Jurkat, Clone E6-1 (cell line): Measurements from ENCODE around the gene ADPRHL1.
"Not testable (repeated sequence)": the region's sequence is repeated elsewhere in the genome, so short reads cannot be mapped to it uniquely, and the experiment has no call there.

Experiments
- DNase-seq: peaks from one replicate; pipeline ENCODE4 v3.0.0-alpha.2; 2011; ENCODE audit warnings: low read depth, low spot score
- H3K4me3 ChIP-seq: 2 replicates; pipeline ENCODE4 v1.5.1; 2011; ENCODE audit warnings: mild to moderate bottlenecking, low read length, control low read depth, moderate library complexity

Gene ADPRHL1

DNA sequence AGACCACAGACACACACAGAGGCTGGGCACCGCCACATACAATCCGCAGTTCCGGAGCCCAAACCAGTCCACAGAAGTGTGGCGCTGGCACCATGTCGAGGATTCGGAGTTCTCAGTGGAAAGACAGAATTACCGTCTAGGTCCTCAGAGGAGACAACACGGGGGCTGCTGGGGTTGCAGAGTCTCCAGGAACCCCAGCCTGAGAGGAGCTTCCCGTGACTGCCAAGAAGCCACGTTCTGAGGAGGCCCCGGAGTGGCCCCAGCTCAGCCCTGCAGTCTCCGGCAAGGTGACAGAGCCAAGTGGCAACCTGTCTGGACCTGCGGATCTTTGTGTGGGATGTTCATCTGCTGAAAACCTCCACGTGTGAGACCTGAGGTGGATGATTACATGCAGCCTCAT lies 7.3 kb upstream of the ADPRHL1 start:
- no peak overlapping the region for H3K4me3 ChIP-seq
- DNase-seq = no peak

DNA sequence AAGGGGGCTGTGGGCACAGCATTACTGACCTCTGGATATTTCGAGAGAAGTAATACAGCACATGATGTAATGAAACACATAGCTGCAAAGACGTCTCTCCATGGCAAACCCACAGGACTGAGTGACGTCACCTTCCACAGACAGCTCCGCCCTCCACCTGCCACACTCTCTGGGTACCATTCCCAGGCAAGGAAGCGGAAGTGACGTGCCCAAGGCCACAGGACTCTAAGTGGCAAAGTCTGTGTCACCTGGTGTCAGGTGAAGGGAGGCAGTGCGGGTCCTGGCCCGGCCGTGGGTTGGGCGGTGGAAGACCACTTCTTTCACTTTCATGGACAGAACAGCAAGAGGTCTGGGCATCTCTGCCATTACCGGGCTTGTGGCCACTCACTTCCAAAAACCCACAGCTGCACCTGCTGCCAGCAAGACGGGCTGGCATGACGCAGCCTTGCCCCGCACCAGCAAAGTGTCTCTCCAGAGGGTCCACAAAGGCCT lies 6.8 kb upstream of the ADPRHL1 start:
- no peak overlapping the region for H3K4me3 ChIP-seq
- DNase-seq = no peak

DNA sequence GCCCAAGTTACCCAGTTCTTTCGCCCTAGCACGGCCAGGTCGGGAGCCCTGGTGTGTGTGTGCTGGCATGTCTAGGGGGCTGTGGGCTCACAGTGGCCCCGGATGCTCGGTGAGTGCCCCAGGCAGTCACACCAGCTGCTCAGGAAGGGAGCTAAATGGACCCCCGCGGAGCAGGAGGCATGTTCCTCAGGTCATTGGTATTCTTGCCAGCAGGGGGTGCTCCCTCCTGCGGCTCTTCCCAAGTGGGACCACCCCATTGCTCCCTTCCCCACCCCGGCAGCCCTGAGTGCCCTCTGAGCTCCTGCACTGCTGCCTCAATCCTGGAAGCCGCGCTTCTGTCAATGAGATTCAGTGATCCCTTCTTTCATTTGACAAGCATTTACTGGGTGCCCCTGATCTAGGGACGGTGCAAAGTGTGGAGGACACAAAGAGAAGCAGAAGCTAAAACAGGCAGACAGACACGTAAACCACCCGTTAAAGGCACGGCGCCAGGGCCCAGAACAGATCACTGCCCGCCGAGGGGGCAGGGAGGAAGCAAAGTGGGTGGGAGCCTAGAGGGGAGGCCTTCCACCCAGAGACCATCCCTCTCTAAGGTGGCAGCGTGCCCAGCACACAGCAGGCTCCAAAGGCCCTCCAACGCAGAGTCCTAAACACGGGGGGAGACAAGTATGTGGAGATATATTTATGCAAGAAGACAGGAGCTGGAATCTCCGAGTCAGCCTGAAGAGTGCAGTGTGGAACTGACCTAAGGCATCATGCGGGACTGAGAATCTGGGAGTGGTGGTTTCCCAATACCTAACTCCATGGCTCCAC lies 5.2 kb upstream of the ADPRHL1 start:
- no peak overlapping the region for H3K4me3 ChIP-seq
- no peak for DNase-seq

DNA sequence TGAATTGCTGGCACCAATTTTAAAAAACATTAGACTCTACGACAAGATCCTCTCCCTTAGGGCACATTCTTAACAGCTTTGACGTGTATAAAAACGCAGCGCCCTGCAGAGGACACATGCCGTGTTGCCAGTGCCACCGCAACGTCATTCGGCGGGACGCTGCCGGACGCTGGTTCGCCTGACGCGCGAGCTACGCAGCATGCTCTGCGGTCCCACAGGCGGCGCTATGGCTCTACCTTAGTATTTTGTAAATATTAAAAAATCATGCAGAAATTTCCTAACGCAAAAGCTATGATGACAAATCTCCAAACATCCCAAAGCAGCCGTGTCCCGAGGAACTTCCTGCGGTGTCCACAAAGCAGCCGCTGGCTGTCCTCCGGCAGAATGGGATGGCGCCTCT lies 4.2 kb upstream of the ADPRHL1 start:
- H3K4me3 ChIP-seq = no peak overlapping the region
- DNase-seq = no peak

DNA sequence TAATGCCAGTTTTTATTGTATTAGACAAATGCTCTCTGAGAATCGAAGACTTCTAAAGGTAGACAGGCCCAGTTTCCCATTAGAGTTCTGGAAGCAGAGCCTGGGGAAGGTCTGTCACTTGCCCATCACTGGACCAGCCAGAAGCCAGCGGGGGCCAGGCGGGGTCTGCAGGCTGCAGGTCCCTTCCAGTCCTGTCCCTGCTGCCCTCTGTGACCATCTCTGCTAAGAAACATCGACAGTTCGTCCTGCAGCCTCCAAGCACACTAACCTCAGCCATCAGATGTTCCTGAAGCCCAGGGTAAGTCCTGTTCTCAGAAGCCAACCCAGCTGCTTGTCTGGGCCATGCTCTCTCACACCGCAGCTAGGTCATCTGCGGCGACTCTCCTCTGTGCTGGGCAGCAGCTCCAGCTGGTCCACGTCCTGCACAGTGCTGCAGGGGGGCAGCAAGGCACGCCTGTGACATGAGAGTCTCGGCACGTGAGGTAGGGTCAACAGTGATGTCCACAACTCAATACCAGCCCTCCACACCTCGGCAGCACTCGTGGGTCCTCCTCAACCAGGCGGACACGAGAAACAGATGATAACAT lies 2.9 kb upstream of the ADPRHL1 start:
- DNase-seq = no peak

DNA sequence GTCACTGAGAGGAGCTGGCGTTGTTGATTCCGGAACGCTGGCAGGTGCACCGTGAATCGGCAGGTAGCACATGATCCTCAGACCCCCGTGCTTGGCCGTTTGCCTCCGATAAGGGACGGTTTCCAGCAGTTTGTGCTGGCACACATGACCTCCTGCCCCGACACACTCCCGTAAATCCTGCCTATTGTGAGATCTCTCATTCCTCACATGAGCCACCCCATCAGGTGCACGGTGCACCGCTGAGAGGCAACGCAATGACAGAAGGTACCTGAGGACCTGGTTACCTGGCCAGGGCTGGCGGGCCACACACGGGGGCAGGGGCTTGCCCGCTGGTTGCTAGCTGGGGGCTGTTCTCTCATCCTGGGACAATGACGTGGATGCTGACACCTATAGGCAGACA lies 2.1 kb upstream of the ADPRHL1 start:
- no peak for DNase-seq

More for the DNA sequence above, 2.9 kb upstream of the ADPRHL1 start:
- H3K4me3 ChIP-seq = no peak overlapping the region

DNA sequence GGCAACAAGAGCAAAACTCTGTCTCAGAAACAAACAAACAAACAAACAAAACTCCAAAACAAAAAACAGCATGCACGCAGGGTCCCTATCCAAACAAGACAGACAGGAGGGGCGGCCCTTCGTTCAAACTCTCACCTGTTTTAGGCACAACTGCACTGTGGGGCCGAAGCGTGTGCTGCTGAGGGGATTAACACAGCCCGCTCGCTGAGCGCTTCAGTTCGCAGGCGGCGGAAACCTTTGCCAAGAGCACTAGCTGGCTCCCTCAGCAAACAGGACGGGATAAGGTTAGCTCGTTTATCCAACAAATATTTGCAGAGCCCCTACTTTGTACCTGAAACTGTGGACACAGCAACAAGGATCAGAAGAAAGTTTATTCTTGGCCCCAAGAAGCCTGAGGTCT lies 1.6 kb upstream of the ADPRHL1 start:
- H3K4me3 ChIP-seq = no peak overlapping the region
- no peak for DNase-seq

More for the DNA sequence above, 2.1 kb upstream of the ADPRHL1 start:
- H3K4me3 ChIP-seq = no peak overlapping the region

DNA sequence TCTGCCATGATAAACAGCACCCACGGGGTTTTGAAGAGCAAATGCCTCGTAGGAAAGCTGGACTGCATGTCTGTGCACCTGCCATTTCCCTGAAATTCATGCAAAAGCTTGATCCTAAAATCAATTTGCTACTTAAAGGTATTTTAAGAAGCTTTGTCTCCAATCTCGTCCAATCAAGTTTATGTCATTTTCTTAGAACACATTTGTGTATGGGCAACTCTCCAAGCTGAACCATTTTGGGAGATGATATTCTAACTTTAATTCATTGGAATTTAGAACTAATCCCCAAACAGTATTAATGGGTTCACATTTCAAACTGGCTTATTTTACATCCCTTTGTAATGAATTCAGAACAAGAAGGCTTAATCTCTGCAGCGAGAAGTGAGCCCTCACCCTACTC lies 822 bp downstream of the ADPRHL1 start:
- no peak overlapping the region for H3K4me3 ChIP-seq
- no peak for DNase-seq

DNA sequence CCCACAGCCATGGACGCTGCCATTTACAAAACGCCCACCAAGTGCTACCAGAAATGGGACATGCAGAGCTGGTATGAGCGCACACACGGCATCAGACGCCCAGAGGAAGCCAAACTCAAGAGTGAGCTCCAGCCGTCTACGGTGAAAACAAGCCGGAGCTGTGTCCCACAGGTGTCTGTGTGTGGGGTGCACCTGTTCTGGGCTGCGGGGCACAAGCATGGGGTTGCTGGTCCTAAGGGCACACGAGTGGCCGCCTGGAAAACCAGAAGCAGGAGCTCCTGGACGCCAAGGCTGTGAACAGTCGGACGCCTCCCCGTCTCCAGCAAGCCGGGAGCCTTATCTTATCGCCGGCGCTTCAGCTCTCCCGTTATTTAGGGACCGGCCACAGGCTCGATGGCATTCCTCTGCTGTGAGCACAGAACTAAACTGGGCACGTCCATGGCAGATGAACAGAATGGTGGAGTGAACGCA lies 1.3 kb downstream of the ADPRHL1 start:
- no peak overlapping the region for H3K4me3 ChIP-seq
- DNase-seq = no peak

DNA sequence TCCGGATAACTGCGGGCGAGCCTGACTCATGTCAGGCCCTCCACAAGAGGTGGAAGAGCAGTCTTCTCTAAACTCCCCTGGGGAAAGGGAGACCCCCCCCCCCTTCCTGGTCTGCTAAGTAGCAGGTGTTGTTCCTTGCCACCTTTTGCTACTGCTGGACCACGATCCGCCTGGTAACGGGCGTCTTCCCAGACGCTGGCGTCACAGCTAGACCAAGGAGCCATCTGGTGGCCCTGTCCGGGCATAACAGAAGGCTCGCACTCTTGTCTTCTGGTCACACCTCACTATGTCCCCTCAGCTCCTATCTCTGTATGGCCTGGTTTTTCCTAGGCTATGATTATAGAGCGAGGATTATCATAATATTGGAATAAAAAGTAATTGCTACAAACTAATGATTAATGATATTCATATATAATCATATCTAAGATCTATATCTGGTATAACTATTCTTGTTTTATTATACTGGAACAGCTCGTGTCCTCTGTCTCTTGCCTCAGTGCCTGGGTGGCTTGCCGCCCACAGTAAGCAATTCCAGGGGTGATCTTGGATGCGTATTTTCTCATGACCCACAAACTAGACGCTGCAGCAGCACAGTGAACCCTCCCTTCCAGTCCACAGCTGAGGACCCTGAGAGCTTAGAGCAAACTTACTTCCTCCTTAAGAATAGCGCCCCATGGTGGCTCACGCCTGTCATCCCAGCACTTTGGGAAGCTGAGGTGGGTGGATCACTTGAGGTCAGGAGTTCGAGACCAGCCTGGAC lies 2.2 kb downstream of the ADPRHL1 start:
- DNase-seq, H3K4me3 ChIP-seq: not testable (repeated sequence)

DNA sequence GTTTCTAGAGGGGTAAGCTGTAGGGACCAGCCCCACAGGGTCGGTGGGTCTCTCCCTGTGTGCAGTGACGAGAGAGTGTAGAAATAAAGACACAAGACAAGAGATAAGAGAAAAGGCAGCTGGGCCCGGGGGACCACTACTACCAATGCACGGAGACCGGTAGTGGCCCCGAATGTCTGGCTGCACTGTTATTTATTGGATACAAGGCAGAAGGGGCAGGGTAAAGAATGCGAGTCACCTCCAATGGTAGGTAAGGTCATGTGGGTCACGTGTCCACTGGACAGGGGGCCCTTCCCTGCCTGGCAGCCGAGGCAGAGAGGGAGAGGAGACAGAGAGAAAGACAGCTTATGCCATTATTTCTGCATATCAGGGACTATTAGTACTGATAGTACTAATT lies 2.9 kb downstream of the ADPRHL1 start:
- H3K4me3 ChIP-seq, DNase-seq: not testable (repeated sequence)

DNA sequence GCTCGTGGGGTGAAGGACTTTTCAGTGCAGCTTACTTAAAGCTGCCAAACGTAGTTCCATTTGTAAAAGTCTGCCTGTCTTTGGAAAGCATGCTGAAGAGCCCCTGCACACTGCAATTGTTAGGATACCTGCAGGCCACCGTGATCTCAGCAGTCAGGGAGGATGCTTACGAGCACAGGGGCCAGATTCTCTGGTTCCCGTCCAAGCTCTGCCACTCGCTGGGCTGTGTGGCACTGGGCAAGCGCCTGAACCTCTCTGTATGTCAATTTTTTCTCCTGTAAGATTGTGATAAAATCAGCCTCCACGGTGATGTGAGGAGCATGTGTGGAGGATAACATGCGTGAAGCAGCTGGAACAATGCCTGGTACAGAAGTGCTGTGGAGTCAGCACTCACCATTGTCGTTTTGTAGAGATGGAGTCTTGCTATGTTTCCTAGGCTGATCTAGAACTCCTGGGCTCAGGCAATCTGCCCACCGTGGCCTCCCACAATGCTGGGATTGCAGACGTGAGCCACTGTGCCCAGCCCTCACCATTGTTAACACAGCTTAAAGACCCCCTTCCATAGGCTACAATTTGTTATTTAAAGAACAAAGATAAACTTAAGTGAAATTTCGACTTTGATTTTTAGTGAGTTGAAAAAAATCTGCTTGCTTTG lies 3.5 kb downstream of the ADPRHL1 start:
- DNase-seq = no peak
- H3K4me3 ChIP-seq = peak overlapping the region; percentile 72

DNA sequence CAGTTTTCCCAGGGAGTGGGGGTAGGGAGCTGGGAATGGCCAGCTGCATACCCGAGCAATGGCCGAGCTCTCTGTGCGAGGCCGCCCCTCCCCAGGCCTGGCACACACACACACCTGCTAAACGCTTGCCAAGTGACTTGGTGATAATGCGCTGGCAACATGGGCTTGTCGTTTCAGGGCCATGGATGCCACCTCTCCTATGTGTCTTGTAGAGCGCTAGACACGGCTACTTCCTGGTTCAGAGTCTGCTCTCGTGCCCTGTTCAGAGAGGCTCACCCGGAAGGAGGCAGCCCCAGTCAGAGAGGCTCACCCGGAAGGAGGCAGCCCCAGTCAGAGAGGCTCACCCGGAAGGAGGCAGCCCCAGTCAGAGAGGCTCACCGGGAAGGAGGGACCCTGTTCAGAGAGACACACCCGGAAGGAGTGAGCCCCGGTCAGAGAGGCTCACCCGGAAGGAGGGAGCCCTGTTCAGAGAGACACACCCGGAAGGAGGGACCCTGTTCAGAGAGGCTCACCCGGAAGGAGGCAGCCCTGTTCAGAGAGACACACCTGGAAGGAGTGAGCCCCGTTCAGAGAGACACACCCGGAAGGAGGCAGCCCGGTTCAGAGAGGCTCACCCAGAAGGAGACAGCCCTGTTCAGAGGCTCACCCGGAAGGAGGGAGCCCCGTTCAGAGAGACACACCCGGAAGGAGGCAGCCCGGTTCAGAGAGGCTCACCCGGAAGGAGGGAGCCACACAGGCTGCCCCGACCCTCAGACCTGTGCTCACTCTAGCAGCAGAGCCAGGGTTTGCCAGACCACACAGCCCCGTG lies 4.2 kb downstream of the ADPRHL1 start:
- H3K4me3 ChIP-seq = peak overlapping the region; percentile 80
- DNase-seq = peak; percentile 96

DNA sequence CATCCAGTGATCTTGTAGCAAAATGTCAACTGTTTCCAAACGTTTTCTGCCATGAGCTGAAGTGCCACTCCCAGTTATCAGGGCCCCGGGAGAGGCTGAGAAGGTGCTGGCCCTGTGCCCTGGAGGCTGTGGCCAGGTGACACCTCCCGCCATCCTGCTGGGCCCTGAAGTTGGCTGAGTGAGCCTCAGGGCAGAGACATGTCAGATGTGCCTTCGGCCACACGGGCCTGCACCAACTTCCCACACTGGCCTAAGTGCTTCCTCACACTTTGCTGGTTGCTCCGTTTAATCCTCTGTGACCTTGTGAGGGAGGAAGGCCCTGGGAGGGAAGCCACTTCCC lies 4.8 kb downstream of the ADPRHL1 start:
- no peak for DNase-seq
- H3K4me3 ChIP-seq = peak overlapping the region; percentile 80

DNA sequence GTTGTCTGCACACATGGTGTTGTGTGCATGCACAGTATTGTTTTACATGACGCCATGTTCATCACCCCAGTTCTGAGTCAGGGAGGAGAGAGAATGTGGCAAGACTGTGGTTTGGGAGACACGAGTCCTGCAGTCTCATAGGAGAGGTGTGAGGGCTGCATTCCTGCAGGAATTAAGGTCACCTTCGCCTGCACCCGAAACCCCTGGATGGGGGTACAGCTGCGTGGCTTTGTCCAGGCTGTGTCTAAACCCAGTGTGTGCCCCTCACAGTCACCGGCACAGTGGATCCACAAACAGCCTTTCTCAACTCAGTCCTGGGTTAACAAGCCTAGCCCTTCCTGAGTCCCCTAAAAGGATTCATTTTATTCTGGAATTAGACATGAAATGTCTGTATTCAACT lies 5.7 kb downstream of the ADPRHL1 start:
- no peak overlapping the region; the same call in 1 of the 2 replicates for H3K4me3 ChIP-seq
- no peak for DNase-seq

DNA sequence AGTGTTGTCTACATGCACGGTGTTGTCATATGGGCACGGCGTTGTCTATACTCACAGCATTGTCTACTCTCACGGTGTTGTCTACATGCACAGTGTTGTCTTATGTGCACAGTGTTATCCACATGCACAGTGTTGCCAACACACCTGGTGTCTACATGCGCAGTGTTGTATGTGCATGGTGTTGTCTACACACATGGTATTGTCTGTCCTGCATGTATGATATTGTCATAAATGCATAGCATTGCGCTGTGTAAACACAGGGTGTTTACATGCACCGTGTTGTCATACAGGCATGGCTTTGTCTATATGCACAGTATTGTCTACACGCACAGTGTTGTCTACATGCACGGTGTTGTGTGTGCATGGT lies 6.8 kb downstream of the ADPRHL1 start:
- H3K4me3 ChIP-seq = no peak overlapping the region
- DNase-seq = no peak

DNA sequence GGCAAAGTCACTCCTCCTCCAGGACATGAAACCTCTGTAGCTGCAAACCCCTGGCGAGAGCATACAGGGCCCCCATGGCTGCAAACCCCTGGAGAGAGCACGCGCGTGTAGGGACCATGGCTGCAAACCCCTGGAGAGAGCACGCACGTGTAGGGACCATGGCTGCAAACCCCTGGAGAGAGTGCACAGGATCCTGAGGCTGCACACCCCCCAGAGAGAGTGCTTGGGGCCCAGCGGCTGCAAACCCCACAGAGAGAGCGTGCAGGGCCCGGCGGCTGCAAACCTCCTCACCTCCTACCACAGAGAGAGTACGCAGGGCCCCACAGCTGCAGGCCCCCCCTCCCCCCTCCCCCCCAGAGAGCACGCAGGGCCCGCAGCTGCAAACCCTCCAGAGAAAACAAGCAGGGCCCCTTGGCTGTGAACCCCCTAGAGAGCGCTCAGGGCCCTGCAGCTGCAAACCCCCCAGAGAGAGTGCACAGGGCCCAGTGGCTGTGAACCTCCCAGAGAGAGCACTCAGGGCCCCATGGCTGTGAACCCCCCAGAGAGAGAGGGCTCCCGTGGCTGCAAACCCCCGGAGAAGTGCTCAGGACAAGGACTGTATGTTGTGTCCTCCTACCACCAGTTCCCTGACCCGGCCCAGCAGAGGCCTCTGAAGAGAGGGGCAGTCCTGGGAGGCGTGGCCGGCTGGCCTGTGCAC lies 7.3 kb downstream of the ADPRHL1 start:
- DNase-seq = peak; percentile 77
- H3K4me3 ChIP-seq = no peak overlapping the region

DNA sequence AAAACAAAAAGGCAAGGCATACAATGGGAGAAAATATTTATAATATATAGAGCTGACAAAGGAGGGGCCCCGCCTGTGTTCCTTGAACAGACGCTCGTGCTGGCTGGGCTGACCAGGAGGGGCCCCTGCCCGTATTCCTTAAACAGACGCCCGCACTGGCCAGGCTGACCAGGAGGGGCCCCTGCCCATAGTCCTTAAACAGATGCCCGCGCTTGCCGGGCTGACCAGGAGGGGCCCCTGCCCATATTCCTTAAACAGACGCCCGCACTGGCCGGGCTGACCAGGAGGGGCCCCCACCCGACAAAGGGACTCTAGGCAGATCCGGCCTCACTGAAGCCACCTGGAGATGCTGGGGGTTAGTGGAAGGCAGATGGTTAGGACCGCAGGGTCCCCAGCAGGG lies 9.3 kb downstream of the ADPRHL1 start:
- no peak overlapping the region for H3K4me3 ChIP-seq
- no peak for DNase-seq
